NCI-H345 treated with DMSO at 0.1 percent for 48 hours (cell line): ENCODE data around the gene BCL7C.

Experiments
- DNase-seq: peaks from one replicate; lab custom pipeline; 2025; ENCODE audit not compliant: unreplicated experiment; lab: John Stamatoyannopoulos, UW

BCL7C gene

DNA sequence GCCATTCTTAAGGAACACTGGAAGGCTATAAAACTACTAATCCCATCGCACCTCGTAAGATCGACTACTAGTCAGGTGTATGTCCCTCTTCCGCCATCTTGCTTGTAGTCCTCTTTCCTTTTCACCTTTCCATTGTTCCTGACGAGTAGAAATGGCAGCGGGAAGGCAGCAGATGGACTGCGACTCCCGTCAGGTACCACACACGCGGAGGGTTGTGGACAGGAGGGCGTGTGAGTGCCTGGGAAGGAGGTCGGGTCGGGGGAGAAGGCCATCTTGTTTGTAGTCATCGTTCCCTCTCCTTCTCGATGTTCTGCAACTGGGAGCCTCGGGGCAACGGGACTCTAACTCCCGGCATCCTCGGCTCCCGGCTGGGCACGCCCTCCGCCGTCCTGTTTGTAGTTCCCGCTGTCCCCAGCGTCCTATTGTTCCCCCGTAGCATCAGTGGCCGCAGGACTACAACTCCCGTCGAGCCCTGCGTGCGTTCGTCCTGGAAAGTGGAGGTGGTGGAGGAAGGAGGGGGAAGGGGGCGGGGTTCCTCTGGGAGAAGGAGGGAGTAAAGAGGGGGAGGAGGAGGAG, 29.2 kb upstream of the BCL7C start:
- DNase-seq = peak; percentile 99

- peak; percentile 99 for DNase-seq
Observed at GRCh38 chr16:30922420-30922959, 28.6 kb upstream of the BCL7C start.

- peak; percentile 94 for DNase-seq
Observed at GRCh38 chr16:30921748-30922419, 28.0 kb upstream of the BCL7C start.

- no peak for DNase-seq
Observed at GRCh38 chr16:30921459-30921747, 27.5 kb upstream of the BCL7C start.

GRCh38 chr16:30920891-30921290, 27.0 kb upstream of the BCL7C start:
- DNase-seq = no peak

- DNase-seq = no peak
Observed at GRCh38 chr16:30918614-30919013, 24.7 kb upstream of the BCL7C start.

GRCh38 chr16:30914830-30915229, 21.0 kb upstream of the BCL7C start:
- DNase-seq = no peak

GRCh38 chr16:30912794-30913412, 19.0 kb upstream of the BCL7C start:
- DNase-seq = no peak

DNA sequence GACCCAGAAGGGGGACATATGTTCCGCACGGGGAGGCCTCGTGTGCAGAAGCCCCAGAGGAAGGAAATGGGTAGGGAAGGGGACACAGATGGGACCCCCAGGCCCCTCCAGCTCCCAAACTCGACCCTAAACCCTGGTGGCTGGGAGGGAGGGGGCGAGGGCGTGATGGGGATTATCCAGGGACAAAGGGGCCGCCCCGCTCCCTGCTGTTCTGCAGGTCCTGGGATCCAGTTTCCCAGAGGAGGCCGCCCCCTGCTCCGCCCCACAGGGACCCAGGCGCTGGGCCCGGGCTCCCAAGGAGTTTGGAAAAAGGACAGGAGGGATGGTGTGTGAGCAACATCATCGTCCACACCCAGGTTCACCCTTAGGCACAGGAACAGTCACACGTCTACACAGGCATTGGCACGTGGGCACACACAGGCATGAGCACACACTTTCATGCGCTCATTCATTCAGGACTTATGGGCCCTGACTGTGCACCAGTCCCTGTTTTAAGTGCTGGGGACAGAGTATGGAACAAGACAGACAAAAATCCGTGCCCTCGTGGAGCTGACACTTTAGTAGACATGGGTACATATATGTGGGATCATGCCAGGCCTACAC, 16.7 kb upstream of the BCL7C start:
- DNase-seq = no peak

- no peak for DNase-seq
Observed at GRCh38 chr16:30907064-30907463, 13.2 kb upstream of the BCL7C start.

DNA sequence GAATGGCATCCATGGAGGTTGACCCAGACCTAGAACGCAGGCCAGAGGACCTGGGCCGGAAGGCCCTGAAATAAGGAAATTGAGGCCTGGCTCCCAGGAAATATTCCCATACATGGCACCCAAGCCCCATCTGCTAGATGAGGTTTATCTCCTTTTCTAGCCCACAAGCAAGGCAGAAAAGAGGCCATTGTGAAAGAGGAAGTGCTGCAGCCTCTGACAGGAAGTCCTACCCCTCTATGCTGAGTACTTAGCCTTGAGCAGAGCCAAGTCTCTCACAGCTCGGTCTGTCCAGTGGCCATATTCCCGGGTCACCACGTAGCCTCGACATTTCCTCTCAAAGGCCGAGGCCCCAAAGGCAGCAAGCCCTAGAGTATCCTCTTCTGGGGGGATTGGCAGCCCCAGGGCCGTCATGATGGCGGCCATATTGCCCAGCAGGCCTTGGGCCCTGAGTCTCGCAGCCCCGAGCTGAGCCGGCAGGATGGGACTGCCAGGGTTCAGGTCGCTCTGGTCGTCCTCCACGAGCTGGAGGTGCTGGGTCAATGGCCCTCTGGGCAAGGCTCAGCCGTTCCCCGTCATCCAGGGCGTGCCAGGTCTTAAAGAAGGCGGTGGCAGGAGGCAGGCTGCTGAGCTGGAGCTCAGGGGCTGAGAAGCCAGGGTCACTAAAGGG, 10.4 kb upstream of the BCL7C start:
- no peak for DNase-seq

DNA sequence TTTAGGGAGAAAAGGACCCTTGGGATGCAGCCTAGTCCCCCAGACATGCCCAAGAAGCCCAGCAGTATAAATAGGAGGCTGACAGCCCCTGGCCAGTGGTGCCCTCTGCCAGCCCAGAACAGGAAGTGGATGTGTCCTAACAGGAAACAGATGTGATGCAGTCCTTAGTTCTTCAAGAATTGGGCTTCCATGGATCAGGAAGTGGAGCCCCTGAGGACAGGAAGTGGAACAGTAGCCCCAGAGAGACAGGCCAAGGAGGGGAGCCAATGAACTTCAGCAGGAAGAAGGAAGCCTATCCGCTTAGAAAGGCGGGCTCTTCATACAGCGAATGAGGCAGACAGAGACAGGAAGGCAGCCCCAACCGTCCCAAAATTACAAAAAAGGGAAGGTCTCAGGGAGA, 9.7 kb upstream of the BCL7C start:
- DNase-seq = no peak

DNA sequence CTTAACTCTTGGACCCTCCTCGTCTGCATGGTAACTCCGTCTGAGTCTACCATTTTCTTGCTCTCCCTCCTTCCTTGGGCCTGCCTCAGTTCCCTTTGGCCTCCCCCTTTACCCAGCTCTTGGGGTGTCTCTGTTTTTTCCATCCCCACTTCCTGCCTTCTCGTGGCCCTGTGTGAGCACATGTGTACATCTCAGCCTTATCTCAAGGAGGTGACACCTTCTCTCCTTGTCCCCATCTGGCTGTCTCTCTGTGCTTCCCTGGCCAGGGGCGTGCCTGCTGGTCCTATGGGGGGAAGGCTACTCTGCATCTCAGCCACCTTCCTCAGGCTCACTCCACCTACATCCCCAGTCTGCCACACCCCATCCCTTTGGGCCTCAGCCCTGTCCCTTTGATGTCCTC, 9.1 kb upstream of the BCL7C start:
- no peak for DNase-seq

GRCh38 chr16:30902029-30902972, 8.4 kb upstream of the BCL7C start:
- peak; percentile 64 for DNase-seq

DNA sequence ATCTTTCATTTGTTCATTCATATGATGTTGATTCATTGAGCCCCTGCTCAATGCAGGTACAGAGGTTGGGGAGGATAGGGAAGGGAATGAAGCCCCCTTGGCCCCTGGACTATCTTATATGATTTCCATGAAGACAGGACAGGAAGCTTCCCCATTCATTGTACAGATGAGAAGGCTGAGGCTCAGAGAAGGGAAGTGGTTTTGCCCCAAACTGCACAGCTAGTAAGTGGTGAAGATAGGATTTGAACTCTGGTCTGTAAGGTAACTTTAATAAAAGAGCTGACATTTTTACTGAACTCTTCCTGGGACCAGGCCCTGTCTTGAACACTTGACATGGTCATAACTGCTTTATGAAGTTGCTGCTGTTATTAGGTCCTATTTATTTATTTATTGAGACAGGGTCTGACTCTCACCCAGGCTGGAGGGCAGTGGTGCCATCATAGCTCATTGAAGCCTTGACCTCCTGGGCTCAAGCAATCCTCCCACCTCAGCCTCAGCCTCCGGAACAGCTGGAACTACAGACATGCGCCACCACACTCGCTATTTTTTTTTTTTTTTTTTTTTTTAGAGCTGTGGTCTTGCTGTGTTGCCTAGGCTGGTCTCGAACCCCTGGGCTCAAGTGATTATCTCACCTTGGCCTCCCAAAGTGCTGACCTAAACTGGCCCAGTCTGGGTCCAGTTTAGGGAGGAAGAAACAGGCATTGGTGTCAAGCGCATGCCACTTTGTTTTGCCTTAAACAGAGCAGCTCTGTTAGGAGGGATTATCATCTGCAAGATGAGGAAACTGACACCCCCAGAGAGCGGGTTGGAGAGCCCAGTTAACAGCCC, 7.5 kb upstream of the BCL7C start:
- DNase-seq = no peak

GRCh38 chr16:30900588-30900987, 6.7 kb upstream of the BCL7C start:
- no peak for DNase-seq

GRCh38 chr16:30899794-30900193, 5.9 kb upstream of the BCL7C start:
- no peak for DNase-seq

DNA sequence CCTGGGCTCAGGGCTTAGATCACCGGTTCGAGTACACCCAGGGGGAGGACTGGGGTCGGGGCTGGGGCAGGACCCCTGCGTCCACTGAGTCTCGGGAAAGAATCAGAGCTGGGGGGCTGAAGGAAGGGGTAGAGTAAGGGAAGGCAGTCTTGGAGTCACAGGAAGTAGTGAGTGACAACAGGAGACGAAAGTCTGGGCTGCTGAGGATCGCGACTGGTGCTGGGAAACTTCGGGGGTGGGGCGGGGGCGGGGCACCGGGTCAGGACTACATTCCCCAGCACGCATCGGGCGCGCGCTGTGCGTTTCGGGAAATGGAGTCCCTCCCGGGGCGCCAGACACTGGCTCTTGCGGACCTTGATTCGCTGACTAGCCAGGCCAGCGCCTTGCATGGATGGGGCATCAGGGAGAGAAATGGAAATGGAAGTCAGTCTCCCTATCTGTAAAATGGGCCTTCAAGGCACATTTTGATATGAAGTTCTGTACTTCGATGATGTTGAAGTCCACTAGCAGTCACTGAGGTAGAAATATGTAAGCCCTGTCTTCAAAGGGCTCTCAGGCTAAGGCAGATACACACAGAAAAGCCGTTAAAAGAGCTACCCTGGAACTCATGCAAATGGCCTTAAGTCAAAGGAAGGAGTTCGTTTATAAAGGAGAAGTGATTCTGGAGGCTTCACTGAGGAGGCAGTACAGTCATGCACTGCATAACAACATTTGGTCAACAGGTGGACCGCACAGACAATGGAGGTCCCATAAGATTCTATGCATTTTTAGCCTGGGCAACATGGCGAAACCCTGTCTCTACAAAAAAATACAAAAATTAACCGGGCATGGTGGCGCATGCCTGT, 3.2 kb upstream of the BCL7C start:
- DNase-seq = peak; percentile 81
